GM19463 (cell line): ENCODE measurements around the gene PTPRG.
A peak's percentile ranks its signal among the peaks of the same experiment; 100 is the strongest.
"Not testable (repeated sequence)": the region's sequence is repeated elsewhere in the genome, so short reads cannot be mapped to it uniquely, and the experiment has no call there.

Experiments used
- ATAC-seq: cut with Tn5 transposase; IDR thresholded peaks from one replicate; pipeline ENCODE4 v1.9.1; 2021; ENCODE audit warnings: mild to moderate bottlenecking, moderate library complexity; ENCODE audit not compliant: unreplicated experiment

The PTPRG gene

DNA sequence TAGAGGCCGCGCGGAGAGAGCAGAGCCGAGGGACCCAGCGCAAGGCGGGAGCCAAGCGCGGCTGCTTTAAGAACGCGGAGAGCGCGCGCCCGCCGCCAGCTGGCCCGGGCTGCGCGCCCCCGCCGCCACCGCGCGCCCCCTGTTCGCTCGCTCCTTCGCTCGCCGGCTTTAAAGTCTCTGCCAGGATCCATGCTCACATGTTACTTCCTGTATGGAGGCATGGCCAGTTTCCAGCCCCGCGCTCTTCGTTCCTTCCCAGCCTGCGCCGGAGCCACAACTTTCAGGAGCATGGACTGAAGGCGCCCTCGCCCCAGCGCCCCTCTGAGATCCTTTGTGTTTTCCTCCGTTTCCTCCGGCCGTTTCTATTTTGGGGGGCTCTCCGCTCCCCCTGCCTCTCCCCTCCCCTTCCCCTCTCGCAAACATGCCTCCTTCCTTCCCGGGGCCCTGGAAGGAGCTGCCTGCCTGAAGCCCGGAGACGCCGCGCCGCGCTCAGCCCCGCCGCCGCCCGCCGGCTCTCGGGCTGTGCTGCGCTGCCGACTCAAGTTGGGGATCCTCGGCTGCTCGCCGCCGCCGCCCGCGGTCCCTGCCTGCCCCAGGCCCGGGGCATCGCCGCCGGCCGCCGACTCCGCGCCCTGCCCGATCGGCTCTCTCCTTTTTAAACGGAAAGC lies at the start of gene PTPRG:
Gene PTPRG, plus strand, starts transcription at position 198 of the 668 bp plus-strand sequence. CDS start 717 bp downstream, outside the sequence.
- peak; percentile 55 for ATAC-seq

DNA sequence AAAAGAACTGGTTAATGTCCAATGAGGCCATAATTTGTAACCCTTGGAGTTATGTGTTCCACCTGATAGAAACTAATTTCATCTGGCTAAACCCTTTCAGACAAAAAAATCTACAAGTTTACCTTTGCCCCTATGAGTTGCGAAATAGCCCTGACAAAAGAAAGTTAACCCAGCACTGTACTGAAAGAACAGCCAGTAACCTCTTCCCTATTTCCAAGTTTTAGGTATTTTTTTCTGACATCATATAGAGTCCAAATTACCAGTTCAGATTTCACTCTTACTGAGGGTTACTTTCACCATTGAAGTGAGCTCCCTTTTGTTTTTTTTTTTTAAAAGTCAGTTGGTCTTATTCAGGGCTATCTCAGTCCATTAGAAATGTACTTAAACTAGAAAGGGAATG lies 42.8 kb upstream of the PTPRG start:
- ATAC-seq = peak; percentile 40

DNA sequence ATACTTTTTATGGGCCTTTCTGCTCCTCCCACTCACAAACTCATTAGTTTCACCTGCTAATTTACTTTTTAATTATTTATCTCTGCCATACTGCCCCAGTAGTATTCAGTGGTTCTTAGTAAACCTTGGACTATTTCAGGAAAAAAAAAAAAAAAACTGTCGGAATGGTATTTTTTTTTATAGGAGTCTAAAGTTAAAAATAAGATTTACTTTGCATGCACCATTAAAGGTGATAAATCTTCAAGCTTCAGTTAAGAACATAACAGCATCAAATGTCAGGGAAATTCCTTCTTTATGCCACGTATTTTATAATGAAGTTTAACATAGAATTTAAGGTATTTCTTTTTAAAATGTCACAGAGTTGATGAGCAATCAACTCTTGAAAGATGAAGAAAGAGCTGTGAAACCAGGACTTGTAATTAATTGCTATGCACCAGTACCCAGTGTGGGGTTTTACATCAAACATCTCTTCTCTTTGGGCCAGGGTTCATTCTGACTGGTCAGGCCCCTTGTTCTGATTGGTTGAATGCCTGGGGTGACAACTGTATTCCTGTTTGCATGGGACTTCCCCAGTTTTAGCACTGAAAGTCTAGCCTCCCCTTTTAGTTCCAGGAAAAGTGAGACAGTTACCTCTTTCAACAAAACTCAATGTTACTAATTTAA lies 40.3 kb upstream of the PTPRG start:
- peak; percentile 95 for ATAC-seq

GRCh38 chr3:61522060-61522459 lies 39.3 kb upstream of the PTPRG start:
- ATAC-seq = no peak

GRCh38 chr3:61522626-61523025 lies 38.7 kb upstream of the PTPRG start:
- ATAC-seq = no peak

- ATAC-seq = no peak
These were observed 36.4 kb upstream of the PTPRG start for GRCh38 chr3:61524933-61525332.

GRCh38 chr3:61526308-61526707 lies 35.1 kb upstream of the PTPRG start:
- ATAC-seq = no peak

DNA sequence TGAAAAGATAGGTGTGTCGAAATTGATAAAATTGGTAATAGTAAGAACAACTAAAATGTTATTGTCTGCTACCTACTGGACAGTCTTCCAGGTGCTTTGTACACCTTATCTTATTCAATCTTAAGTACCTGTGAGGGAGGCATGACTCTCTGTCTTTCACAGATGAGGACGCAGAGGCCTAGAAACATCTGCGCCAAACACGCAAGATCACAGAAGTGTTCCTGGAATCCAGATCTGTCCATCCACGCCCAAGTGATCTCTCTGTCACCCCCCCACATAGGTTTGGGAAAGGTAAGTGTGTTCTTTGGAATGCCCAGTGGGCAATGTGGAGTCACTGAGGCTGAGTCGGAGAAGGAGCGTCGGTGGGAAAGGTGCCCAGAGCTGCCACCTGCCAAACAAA lies 34.4 kb upstream of the PTPRG start:
- ATAC-seq = no peak

- no peak for ATAC-seq
These were observed 31.0 kb upstream of the PTPRG start for GRCh38 chr3:61530355-61530754.

DNA sequence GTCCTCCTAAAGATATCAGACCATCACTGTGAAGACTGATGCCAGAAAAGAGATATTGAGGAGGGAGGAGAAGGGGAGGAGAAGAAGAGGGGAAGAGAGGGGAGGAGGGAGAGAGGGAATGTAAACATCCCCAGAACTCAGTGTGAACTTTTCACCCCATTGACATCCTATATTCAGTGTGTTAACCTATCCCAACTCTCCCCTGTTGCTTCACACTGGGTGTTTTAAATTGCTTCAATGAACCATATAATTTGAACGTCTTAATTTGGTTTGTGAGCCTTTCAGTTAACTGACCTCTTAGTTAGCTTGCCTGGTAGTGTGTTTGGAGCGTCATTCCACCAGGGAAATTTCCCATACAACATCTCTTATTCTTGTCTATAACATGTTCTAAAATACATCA lies 29.8 kb upstream of the PTPRG start:
- no peak for ATAC-seq

GRCh38 chr3:61532739-61533500 lies 28.5 kb upstream of the PTPRG start:
- no peak for ATAC-seq

- ATAC-seq = no peak
These were observed 25.5 kb upstream of the PTPRG start for GRCh38 chr3:61535826-61536225.

DNA sequence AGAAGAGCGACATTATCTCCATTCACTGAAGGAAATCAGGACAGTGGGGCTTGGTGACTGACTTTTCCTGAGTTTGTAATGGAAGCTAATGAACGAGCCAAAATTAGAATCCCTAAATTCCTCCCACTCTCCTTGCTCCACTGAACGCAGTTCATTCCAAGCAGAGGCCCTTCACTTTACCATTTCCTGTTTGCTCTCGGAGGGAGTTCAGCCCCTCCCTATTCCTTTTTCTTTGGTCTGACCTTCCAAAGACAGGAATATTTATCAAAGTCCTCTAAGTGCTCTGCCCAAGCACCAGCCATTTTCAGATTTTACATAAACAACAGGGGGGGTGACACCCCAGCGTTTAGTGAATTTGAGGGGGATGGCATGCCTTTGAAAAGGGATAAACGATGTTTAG lies 24.0 kb upstream of the PTPRG start:
- no peak for ATAC-seq

GRCh38 chr3:61538486-61538885 lies 22.9 kb upstream of the PTPRG start:
- no peak for ATAC-seq

DNA sequence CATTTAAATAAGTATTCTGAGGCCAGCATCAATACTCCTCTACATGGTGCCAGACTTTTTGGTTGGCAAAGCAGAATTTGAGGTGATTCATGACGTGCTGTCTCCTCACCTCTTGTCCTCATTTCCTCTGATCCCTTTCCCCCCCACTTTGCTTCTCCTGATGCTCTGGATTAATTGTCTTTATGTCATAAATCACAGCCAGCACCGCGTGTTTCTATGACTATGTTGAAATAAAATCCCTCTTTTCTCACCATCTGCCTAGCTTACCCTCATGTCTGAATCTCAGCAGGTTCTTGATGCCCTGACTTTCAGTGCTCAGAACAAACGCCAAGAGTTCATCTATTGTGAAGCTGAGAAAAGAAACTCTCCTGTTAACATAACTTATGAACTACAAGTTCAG lies 19.7 kb upstream of the PTPRG start:
- ATAC-seq = no peak

- ATAC-seq = no peak
These were observed 15.7 kb upstream of the PTPRG start for GRCh38 chr3:61545716-61546115.

- ATAC-seq = no peak
These were observed 13.7 kb upstream of the PTPRG start for GRCh38 chr3:61547625-61548024.

GRCh38 chr3:61552704-61553103 lies 8.7 kb upstream of the PTPRG start:
- ATAC-seq = not testable (repeated sequence)

- ATAC-seq = no peak
These were observed 2.1 kb upstream of the PTPRG start for GRCh38 chr3:61559136-61559731.

DNA sequence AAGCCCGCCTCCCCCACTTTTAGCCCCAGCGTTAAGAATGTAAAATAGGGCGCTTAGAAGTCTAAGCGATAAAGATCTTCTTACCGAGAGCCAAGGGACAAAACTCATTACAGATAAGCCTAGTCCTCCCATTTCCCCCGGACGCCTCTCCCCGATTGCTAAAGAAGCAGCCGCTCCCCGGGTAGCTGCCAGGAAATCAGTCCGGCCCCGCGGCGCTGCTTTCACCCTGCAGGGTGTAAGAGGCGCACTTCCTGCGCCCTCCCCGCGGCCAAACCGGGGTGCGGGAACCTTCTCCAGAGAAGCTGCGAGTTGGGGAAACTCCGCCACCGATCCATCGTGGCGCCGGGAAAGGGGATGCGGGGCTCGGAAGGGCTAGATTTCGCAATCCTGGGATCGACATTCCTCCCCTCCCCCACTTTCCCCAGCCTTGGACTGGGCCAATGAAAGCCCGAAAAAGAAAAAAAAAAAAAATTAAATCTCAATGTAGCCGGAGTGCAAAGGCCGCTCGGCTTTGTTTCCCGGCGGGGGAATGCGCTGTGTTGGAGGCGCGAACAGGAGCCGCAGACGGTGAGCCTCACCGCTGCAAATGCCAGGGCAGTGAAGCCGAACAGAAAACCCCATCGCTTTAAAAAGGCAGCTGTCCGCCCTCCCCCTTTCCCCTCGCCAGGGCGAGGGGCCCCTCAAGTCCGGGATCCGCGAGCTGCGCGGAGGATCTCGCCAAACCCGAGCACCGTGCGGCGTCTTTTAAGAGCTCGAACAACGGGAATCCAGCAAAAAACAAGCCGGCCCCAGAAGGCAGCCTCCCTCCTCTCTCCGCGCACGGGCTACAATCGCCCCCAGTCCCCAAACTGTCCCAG lies 626 bp upstream of the PTPRG start:
- ATAC-seq = peak; percentile 40
